SK-N-SH (cell line): Measurements from ENCODE around the gene ATP8A2. TPM values are rescaled to one million over a fixed set of nuclear protein-coding genes. Genes with fewer than 3 reads are reported as not detected.

Experiments
- CTCF ChIA-PET: fragments of 300-600, 350-600 bp; formaldehyde crosslinking; extraction: SDS; loops from one replicate; lab custom pipeline; 2021; lab: Yijun Ruan, JAX
- POLR2A ChIA-PET: fragments of 350-600 bp; sonication (Branson Sonifier 250); formaldehyde crosslinking; extraction: SDS; loops from one replicate; lab custom pipeline; 2020; ENCODE audit warnings: antibody characterized with exemption, inconsistent platforms; lab: Yijun Ruan, JAX
- DNase-seq: peaks from one replicate; pipeline ENCODE4 v3.0.0; 2012
- H2AFZ ChIP-seq: fragments of 200-600 bp; sonication (generic); 2 replicates; pipeline ENCODE4 v1.8.1; 2016; ENCODE audit warnings: antibody characterized with exemption, mild to moderate bottlenecking, low read depth
- H3F3A ChIP-seq: fragments of 200-600 bp; sonication (generic); replicated peaks from 2 replicates; pipeline ENCODE3; 2016; ENCODE audit warnings: antibody characterized with exemption, mild to moderate bottlenecking; ENCODE audit not compliant: insufficient read depth
- H3K27ac ChIP-seq, 2 experiments: fragments of 200-500 bp in 1 of 2; fragments of 200-600 bp in 1 of 2; sonication (Bioruptor generic) in 1 of 2; sonication (generic), shearing (Covaris generic) in 1 of 2; 2 replicates each; pipeline versions ENCODE4 v1.5.1 to v1.6.1; 2014 to 2016; ENCODE audit warnings: low read depth in 2 of 2, inconsistent platforms in 1 of 2, low read length in 1 of 2, mild to moderate bottlenecking in 1 of 2, mixed read lengths in 1 of 2
- H3K27me3 ChIP-seq: fragments of 200-600 bp; sonication (generic), shearing (Covaris generic); 2 replicates; pipeline ENCODE4 v1.6.1; 2016; ENCODE audit warnings: mixed run types; ENCODE audit not compliant: insufficient read depth
- H3K36me3 ChIP-seq, 2 experiments: fragments of 200-500 bp in 1 of 2; fragments of 200-600 bp in 1 of 2; sonication (Bioruptor generic) in 1 of 2; sonication (generic) in 1 of 2; replicated peaks in 1 of 2; 2 replicates each; pipeline versions ENCODE3 to v1.5.1; 2014 to 2016; ENCODE audit warnings: low read length in 1 of 2, mild to moderate bottlenecking in 1 of 2; ENCODE audit not compliant: insufficient read depth in 2 of 2, control insufficient read depth in 1 of 2
- H3K4me1 ChIP-seq, 2 experiments: fragments of 200-500 bp in 1 of 2; fragments of 200-600 bp in 1 of 2; sonication (Bioruptor generic) in 1 of 2; sonication (generic), shearing (Covaris generic) in 1 of 2; 2 replicates each; pipeline versions ENCODE4 v1.5.1 to v1.6.1; 2014 to 2016; ENCODE audit warnings: low read depth in 1 of 2, low read length in 1 of 2, mixed run types in 1 of 2; ENCODE audit not compliant: insufficient read depth in 2 of 2, control insufficient read depth in 1 of 2
- H3K4me2 ChIP-seq: fragments of 200-600 bp; sonication (generic), shearing (Covaris generic); 2 replicates; pipeline ENCODE4 v1.6.1; 2017; ENCODE audit warnings: mixed run types
- H3K4me3 ChIP-seq, 2 experiments: fragments of 200-500 bp in 1 of 2; fragments of 200-600 bp in 1 of 2; sonication (Bioruptor generic) in 1 of 2; sonication (generic), shearing (Covaris generic) in 1 of 2; 2 replicates each; pipeline versions ENCODE4 v1.5.1 to v1.8.1; 2014 to 2016; ENCODE audit warnings: low read depth in 2 of 2, inconsistent platforms in 1 of 2, low read length in 1 of 2, mild to moderate bottlenecking in 1 of 2, mixed read lengths in 1 of 2, moderate library complexity in 1 of 2
- H3K79me2 ChIP-seq: fragments of 200-600 bp; sonication (generic); 2 replicates; pipeline ENCODE4 v1.8.1; 2017; ENCODE audit warnings: mild to moderate bottlenecking; ENCODE audit not compliant: insufficient read depth
- H3K9ac ChIP-seq: fragments of 200-600 bp; sonication (generic); 2 replicates; pipeline ENCODE4 v1.6.1; 2017; ENCODE audit warnings: mixed run types
- H3K9me2 ChIP-seq: fragments of 200-600 bp; sonication (generic); 2 replicates; pipeline ENCODE4 v1.6.1; 2017; ENCODE audit warnings: mixed run types
- H3K9me3 ChIP-seq: fragments of 200-600 bp; sonication (generic); 2 replicates; pipeline ENCODE4 v1.6.1; 2017; ENCODE audit warnings: mixed run types, mild to moderate bottlenecking, moderate library complexity
- H4K20me1 ChIP-seq: fragments of 200-600 bp; sonication (generic); 2 replicates; pipeline ENCODE4 v1.6.1; 2017; ENCODE audit warnings: mild to moderate bottlenecking, mixed run types; ENCODE audit not compliant: insufficient read depth
- CHD2 ChIP-seq: fragments of 150-350 bp; IDR thresholded peaks from 2 replicates; pipeline ENCODE4 v1.6.1; 2018; ENCODE audit warnings: low read length; ENCODE audit not compliant: partially characterized antibody
- ELF1 ChIP-seq: IDR thresholded peaks from 2 replicates; pipeline ENCODE4 v1.4.0; 2012
- EZH2phosphoT487 ChIP-seq: fragments of 200-600 bp; sonication (generic); IDR thresholded peaks from 2 replicates; pipeline ENCODE4 v1.6.1; 2017; ENCODE audit warnings: low read depth, mixed run types, mild to moderate bottlenecking, antibody characterized with exemption, moderate library complexity, borderline replicate concordance
- FOSL2 ChIP-seq: IDR thresholded peaks from 2 replicates; pipeline ENCODE4 v1.4.0; 2012; ENCODE audit warnings: low read depth, mild to moderate bottlenecking, moderate library complexity, borderline replicate concordance
- FOXM1 ChIP-seq: IDR thresholded peaks from 2 replicates; pipeline ENCODE4 v1.4.0; 2012; ENCODE audit warnings: low read depth, mild to moderate bottlenecking
- GATA2 ChIP-seq: sonication (generic); formaldehyde crosslinking; IDR thresholded peaks from 2 replicates; pipeline ENCODE4 v1.5.0; 2020; ENCODE audit warnings: mild to moderate bottlenecking, missing genetic modification reagents
- JUND ChIP-seq: IDR thresholded peaks from 2 replicates; pipeline ENCODE4 v1.4.0; 2012
- MXI1 ChIP-seq: IDR thresholded peaks from 2 replicates; pipeline ENCODE4 v1.6.1; 2012; ENCODE audit warnings: mild to moderate bottlenecking, low read depth, low read length, improper control_type of control experiment
- NFIC ChIP-seq: IDR thresholded peaks from 2 replicates; pipeline ENCODE4 v1.4.0; 2012; ENCODE audit warnings: borderline replicate concordance
- NRF1 ChIP-seq: IDR thresholded peaks from 2 replicates; pipeline ENCODE4 v1.6.1; 2012; ENCODE audit warnings: low read depth, mild to moderate bottlenecking, low read length
- POLR2AphosphoS5 ChIP-seq: IDR thresholded peaks from 2 replicates; pipeline ENCODE4 v1.6.1; 2012; ENCODE audit warnings: low read depth, low read length
- RAD21 ChIP-seq: IDR thresholded peaks from 2 replicates; pipeline ENCODE4 v1.6.1; 2012; ENCODE audit warnings: mild to moderate bottlenecking, low read length
- RFX5 ChIP-seq: IDR thresholded peaks from 2 replicates; pipeline ENCODE4 v1.6.1; 2012; ENCODE audit warnings: mild to moderate bottlenecking, improper control_type of control experiment, low read length
- RXRA ChIP-seq: IDR thresholded peaks from 2 replicates; pipeline ENCODE4 v1.4.0; 2012; ENCODE audit warnings: low read depth, mild to moderate bottlenecking, borderline replicate concordance
- SMC3 ChIP-seq: IDR thresholded peaks from 2 replicates; pipeline ENCODE4 v1.6.1; 2012; ENCODE audit warnings: low read depth, low read length, improper control_type of control experiment
- TAF1 ChIP-seq: IDR thresholded peaks from 2 replicates; pipeline ENCODE4 v1.6.1; 2012; ENCODE audit warnings: low read depth, mild to moderate bottlenecking, low read length, moderate library complexity, borderline replicate concordance
- TCF12 ChIP-seq: IDR thresholded peaks from 2 replicates; pipeline ENCODE4 v1.4.0; 2012
- TEAD4 ChIP-seq: IDR thresholded peaks from 2 replicates; pipeline ENCODE4 v1.4.0; 2012; ENCODE audit warnings: mild to moderate bottlenecking, borderline replicate concordance; ENCODE audit not compliant: insufficient read depth
- YY1 ChIP-seq: IDR thresholded peaks from 2 replicates; pipeline ENCODE4 v1.4.0; 2012; ENCODE audit warnings: low read depth, mild to moderate bottlenecking
- WGBS: methylation state at CpG from one replicate; pipeline ENCODE4 v1.1.6; 2017; ENCODE audit warnings: low lambda C conversion rate; 5-methylcytosine and 5-hydroxymethylcytosine counted together
- polyA plus RNA-seq, 3 experiments: library from polyadenylated mRNA; depleted of rRNA; stranded (reverse); fragments of >200 nt; gene quantifications; 2 replicates each; pipeline ENCODE4 v1.2.3, GENCODE V29; 2012
- TF ChIP-seq, protein P1 (sequence below): IDR thresholded peaks from 2 replicates; pipeline ENCODE4 v1.6.1; 2012; ENCODE audit warnings: mild to moderate bottlenecking, low read depth, low read length, moderate library complexity
- TF ChIP-seq, protein P2 (sequence below): IDR thresholded peaks from 2 replicates; pipeline ENCODE4 v1.4.0; 2012; ENCODE audit warnings: low read depth, borderline replicate concordance
- TF ChIP-seq, protein P3 (sequence below): IDR thresholded peaks from 2 replicates; pipeline ENCODE4; 2012
- TF ChIP-seq, protein P4 (sequence below): IDR thresholded peaks from 2 replicates; pipeline ENCODE4 v1.4.0; 2012; ENCODE audit warnings: low read depth, borderline replicate concordance

The ATP8A2 gene
- polyA plus RNA-seq, 1 of the 3 experiments (the other 2 are of a cell fraction): 0.02 TPM

DNA sequence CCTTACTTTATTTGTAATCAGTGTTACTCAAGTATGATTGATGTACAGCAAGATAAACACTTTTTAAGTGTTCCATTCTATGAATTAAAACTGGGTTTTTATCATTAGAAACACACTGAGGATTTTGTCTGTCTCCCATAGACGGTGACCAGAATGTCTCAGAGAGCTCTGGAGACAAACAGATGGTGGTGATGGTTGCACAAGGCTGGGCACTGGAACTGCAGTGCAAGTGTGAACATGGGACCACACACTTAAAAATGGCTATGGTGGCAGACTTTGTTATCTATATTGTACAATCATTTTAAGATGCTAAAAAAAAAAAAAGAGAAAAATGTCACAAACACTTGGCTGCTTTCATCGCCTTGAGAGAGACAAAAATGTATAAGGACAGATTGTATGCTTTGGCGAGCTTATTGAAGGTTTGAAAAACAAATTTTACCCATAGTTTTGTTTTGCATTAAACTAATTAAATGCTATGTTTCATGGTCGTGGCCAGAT, 407.1 kb downstream of the ATP8A2 start:
- H4K20me1 ChIP-seq: no peaks in the 10 kb centered on the region
- DNase-seq: no peak
- H3F3A ChIP-seq: no peaks in the 10 kb centered on the region
- TF ChIP-seq, protein P1, sequence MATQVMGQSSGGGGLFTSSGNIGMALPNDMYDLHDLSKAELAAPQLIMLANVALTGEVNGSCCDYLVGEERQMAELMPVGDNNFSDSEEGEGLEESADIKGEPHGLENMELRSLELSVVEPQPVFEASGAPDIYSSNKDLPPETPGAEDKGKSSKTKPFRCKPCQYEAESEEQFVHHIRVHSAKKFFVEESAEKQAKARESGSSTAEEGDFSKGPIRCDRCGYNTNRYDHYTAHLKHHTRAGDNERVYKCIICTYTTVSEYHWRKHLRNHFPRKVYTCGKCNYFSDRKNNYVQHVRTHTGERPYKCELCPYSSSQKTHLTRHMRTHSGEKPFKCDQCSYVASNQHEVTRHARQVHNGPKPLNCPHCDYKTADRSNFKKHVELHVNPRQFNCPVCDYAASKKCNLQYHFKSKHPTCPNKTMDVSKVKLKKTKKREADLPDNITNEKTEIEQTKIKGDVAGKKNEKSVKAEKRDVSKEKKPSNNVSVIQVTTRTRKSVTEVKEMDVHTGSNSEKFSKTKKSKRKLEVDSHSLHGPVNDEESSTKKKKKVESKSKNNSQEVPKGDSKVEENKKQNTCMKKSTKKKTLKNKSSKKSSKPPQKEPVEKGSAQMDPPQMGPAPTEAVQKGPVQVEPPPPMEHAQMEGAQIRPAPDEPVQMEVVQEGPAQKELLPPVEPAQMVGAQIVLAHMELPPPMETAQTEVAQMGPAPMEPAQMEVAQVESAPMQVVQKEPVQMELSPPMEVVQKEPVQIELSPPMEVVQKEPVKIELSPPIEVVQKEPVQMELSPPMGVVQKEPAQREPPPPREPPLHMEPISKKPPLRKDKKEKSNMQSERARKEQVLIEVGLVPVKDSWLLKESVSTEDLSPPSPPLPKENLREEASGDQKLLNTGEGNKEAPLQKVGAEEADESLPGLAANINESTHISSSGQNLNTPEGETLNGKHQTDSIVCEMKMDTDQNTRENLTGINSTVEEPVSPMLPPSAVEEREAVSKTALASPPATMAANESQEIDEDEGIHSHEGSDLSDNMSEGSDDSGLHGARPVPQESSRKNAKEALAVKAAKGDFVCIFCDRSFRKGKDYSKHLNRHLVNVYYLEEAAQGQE: no peak
- TF ChIP-seq SMC3 (no peak), MXI1 (no peak), FOSL2 (no peak), EZH2phosphoT487 (no peak), TCF12 (no peak), NFIC (no peak), ELF1 (no peak), FOXM1 (no peak), GATA2 (CRISPR knock-in tag) (no peak), RXRA (no peak)
- TF ChIP-seq, protein P2, sequence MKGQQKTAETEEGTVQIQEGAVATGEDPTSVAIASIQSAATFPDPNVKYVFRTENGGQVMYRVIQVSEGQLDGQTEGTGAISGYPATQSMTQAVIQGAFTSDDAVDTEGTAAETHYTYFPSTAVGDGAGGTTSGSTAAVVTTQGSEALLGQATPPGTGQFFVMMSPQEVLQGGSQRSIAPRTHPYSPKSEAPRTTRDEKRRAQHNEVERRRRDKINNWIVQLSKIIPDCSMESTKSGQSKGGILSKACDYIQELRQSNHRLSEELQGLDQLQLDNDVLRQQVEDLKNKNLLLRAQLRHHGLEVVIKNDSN: no peak
- H2AFZ ChIP-seq: no peak overlapping the region
- WGBS: 16% methylated on average over 4 of the region's 4 CpGs
- no peaks in the 10 kb centered on the region for H3K9me3 ChIP-seq
- no peaks in the 10 kb centered on the region for H3K4me1 ChIP-seq
- no peak overlapping the region for H3K4me3 ChIP-seq
- no peaks in the 10 kb centered on the region for H3K36me3 ChIP-seq
- no peak overlapping the region for H3K27ac ChIP-seq
- CTCF ChIA-PET: no interaction called here
- no peak overlapping the region for H3K4me2 ChIP-seq
- no peak overlapping the region for H3K9ac ChIP-seq
- H3K79me2 ChIP-seq: no peaks in the 10 kb centered on the region
- POLR2A ChIA-PET: no interaction called here
- H3K9me2 ChIP-seq: no peaks in the 10 kb centered on the region
- H3K27me3 ChIP-seq: no peaks in the 10 kb centered on the region

DNA sequence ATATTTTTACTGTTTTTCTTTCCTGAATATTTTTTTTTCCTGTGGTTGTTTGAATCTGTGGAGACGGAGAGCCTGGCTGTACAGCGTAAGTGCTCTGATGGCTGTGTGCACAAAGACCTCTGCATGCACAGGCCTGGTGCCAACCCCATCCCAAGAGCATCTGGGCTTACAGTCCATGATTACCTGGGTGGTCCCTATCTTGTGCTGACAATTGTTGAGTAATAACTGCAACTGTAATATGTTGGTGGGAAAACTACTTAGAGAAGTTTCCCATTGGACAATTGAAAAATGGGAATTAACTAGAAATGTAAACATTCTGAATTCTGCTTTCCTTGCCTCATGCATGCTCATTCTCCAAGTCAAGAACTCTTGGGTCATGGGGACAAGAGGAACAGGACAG, 411.3 kb downstream of the ATP8A2 start:
- no peaks in the 10 kb centered on the region for H3F3A ChIP-seq
- no peak overlapping the region for H3K4me2 ChIP-seq
- no peak for TF ChIP-seq TCF12
- TF ChIP-seq NRF1: no peak
- TF ChIP-seq POLR2AphosphoS5: no peak
- TF ChIP-seq FOSL2: no peak
- TF ChIP-seq CHD2: no peak
- TF ChIP-seq, protein P3, sequence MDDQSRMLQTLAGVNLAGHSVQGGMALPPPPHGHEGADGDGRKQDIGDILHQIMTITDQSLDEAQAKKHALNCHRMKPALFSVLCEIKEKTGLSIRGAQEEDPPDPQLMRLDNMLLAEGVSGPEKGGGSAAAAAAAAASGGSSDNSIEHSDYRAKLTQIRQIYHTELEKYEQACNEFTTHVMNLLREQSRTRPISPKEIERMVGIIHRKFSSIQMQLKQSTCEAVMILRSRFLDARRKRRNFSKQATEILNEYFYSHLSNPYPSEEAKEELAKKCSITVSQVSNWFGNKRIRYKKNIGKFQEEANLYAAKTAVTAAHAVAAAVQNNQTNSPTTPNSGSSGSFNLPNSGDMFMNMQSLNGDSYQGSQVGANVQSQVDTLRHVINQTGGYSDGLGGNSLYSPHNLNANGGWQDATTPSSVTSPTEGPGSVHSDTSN: no peak
- TF ChIP-seq JUND: no peak
- no peak for TF ChIP-seq YY1
- TF ChIP-seq RFX5: no peak
- no peak for TF ChIP-seq TEAD4
- no peak for TF ChIP-seq RAD21
- no peak for TF ChIP-seq TAF1
- TF ChIP-seq, protein P4, sequence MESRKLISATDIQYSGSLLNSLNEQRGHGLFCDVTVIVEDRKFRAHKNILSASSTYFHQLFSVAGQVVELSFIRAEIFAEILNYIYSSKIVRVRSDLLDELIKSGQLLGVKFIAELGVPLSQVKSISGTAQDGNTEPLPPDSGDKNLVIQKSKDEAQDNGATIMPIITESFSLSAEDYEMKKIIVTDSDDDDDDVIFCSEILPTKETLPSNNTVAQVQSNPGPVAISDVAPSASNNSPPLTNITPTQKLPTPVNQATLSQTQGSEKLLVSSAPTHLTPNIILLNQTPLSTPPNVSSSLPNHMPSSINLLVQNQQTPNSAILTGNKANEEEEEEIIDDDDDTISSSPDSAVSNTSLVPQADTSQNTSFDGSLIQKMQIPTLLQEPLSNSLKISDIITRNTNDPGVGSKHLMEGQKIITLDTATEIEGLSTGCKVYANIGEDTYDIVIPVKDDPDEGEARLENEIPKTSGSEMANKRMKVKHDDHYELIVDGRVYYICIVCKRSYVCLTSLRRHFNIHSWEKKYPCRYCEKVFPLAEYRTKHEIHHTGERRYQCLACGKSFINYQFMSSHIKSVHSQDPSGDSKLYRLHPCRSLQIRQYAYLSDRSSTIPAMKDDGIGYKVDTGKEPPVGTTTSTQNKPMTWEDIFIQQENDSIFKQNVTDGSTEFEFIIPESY: no peak
- ChIA-PET CTCF (no interaction called here), POLR2A (no interaction called here)
- H3K9me2 ChIP-seq: no peaks in the 10 kb centered on the region
- WGBS: 66% methylated on average over 2 of the region's 2 CpGs
- no peak overlapping the region for H3K27ac ChIP-seq
- H3K9ac ChIP-seq: no peak overlapping the region
- H3K4me1 ChIP-seq: no peaks in the 10 kb centered on the region
- no peak overlapping the region for H3K4me3 ChIP-seq
- DNase-seq: no peak
- no peaks in the 10 kb centered on the region for H4K20me1 ChIP-seq
- H3K36me3 ChIP-seq: no peaks in the 10 kb centered on the region
- no peaks in the 10 kb centered on the region for H3K79me2 ChIP-seq
- H3K9me3 ChIP-seq: no peaks in the 10 kb centered on the region
- no peaks in the 10 kb centered on the region for H3K27me3 ChIP-seq
- H2AFZ ChIP-seq: no peak overlapping the region
